DMS53 treated with DMSO at 0.1 percent for 48 hours (cell line): ENCODE results near the gene DUSP8.
"Not testable (repeated sequence)": the region's sequence is repeated elsewhere in the genome, so short reads cannot be mapped to it uniquely, and the experiment has no call there.

Experiments
- DNase-seq: peaks from one replicate; lab custom pipeline; 2025; ENCODE audit not compliant: unreplicated experiment; lab: John Stamatoyannopoulos, UW

The DUSP8 gene

GRCh38 chr11:1572197-1573076, at the start of gene DUSP8:
Gene DUSP8 (minus strand): TSS chr11:1572271. CDS start chr11:1565826, 6,445 bp downstream.
- peak; percentile 87 for DNase-seq

GRCh38 chr11:1619449-1619848, 47.4 kb upstream of the DUSP8 start:
- DNase-seq, result no peak

GRCh38 chr11:1618231-1618630, 46.2 kb upstream of the DUSP8 start:
- no peak for DNase-seq

GRCh38 chr11:1608363-1608762, 36.3 kb upstream of the DUSP8 start, which contains the start of gene KRTAP5-3:
Gene KRTAP5-3 (minus strand): TSS chr11:1608463. CDS start chr11:1608385, 78 bp downstream.
- DNase-seq, result peak; percentile 7

- not testable (repeated sequence) for DNase-seq
These were observed 35.8 kb upstream of the DUSP8 start for GRCh38 chr11:1607901-1608300.

- DNase-seq, result not testable (repeated sequence)
These were observed 35.2 kb upstream of the DUSP8 start for GRCh38 chr11:1607156-1607845.

- DNase-seq, result not testable (repeated sequence)
These were observed 33.9 kb upstream of the DUSP8 start for GRCh38 chr11:1605923-1606322.

GRCh38 chr11:1604711-1605110, 32.6 kb upstream of the DUSP8 start:
- DNase-seq, result no peak

- no peak for DNase-seq
These were observed 32.1 kb upstream of the DUSP8 start for GRCh38 chr11:1604181-1604580.

- no peak for DNase-seq
These were observed 31.6 kb upstream of the DUSP8 start for GRCh38 chr11:1603629-1604028.

- DNase-seq, result not testable (repeated sequence)
These were observed 29.6 kb upstream of the DUSP8 start for GRCh38 chr11:1601663-1602062.

GRCh38 chr11:1600626-1601025, 28.6 kb upstream of the DUSP8 start:
- DNase-seq, result no peak

- no peak for DNase-seq
These were observed 26.7 kb upstream of the DUSP8 start for GRCh38 chr11:1598816-1599215.

- not testable (repeated sequence) for DNase-seq
These were observed 26.3 kb upstream of the DUSP8 start for GRCh38 chr11:1598406-1598805.

GRCh38 chr11:1597994-1598380, 25.9 kb upstream of the DUSP8 start, which contains the start of gene KRTAP5-2:
Gene KRTAP5-2 (minus strand): TSS chr11:1598294. CDS start chr11:1598250, 44 bp downstream.
- DNase-seq, result no peak

- no peak for DNase-seq
These were observed 25.4 kb upstream of the DUSP8 start for GRCh38 chr11:1597331-1597993.

- DNase-seq, result not testable (repeated sequence)
These were observed 24.6 kb upstream of the DUSP8 start for GRCh38 chr11:1596576-1597121.

- DNase-seq, result not testable (repeated sequence)
These were observed 24.0 kb upstream of the DUSP8 start for GRCh38 chr11:1595994-1596575.

- no peak for DNase-seq
These were observed 20.6 kb upstream of the DUSP8 start for GRCh38 chr11:1592628-1593027.

- DNase-seq, result no peak
These were observed 17.9 kb upstream of the DUSP8 start for GRCh38 chr11:1589996-1590395.
